ENCODE measurements around the gene FOXJ2.
"Not testable (repeated sequence)": the region's sequence is repeated elsewhere in the genome, so short reads cannot be mapped to it uniquely, and the experiment has no call there.

Gene FOXJ2

GRCh38 chr12:8071820-8072219 lies 39.3 kb downstream of the FOXJ2 start:
- not testable (repeated sequence) for DNase-seq

- no peak for DNase-seq
These were observed 43.4 kb downstream of the FOXJ2 start for GRCh38 chr12:8075935-8076334.

GRCh38 chr12:8076366-8076765 lies 43.9 kb downstream of the FOXJ2 start:
- DNase-seq, result no peak

- no peak for DNase-seq
These were observed 44.7 kb downstream of the FOXJ2 start for GRCh38 chr12:8077207-8077606.

- DNase-seq, result no peak
These were observed 45.9 kb downstream of the FOXJ2 start for GRCh38 chr12:8078398-8078797.

GRCh38 chr12:8078916-8079315 lies 46.4 kb downstream of the FOXJ2 start:
- no peak for DNase-seq

- no peak for DNase-seq
These were observed 47.6 kb downstream of the FOXJ2 start for GRCh38 chr12:8080120-8080519.

GRCh38 chr12:8081251-8081920 lies 48.9 kb downstream of the FOXJ2 start:
- DNase-seq, result no peak

GRCh38 chr12:8082808-8083100 lies 50.2 kb downstream of the FOXJ2 start:
- no peak for DNase-seq

- DNase-seq, result not testable (repeated sequence)
These were observed 51.8 kb downstream of the FOXJ2 start for GRCh38 chr12:8084351-8084750.

- no peak for DNase-seq
These were observed 55.1 kb downstream of the FOXJ2 start for GRCh38 chr12:8087666-8088065.

- no peak for DNase-seq
These were observed 56.1 kb downstream of the FOXJ2 start for GRCh38 chr12:8088574-8088973.

- DNase-seq, result not testable (repeated sequence)
These were observed 56.8 kb downstream of the FOXJ2 start for GRCh38 chr12:8089277-8089676.

- DNase-seq, result no peak
These were observed 57.2 kb downstream of the FOXJ2 start for GRCh38 chr12:8089716-8090115.

GRCh38 chr12:8093291-8093690 lies 60.8 kb downstream of the FOXJ2 start:
- no peak for DNase-seq

GRCh38 chr12:8096281-8096915 lies 63.9 kb downstream of the FOXJ2 start:
- no peak for DNase-seq

- DNase-seq, result no peak
These were observed 66.7 kb downstream of the FOXJ2 start for GRCh38 chr12:8099235-8099634.
